Measurements from ENCODE around the gene ADPRHL1. TPM values are rescaled to one million over a fixed set of nuclear protein-coding genes. Genes with fewer than 3 reads are reported as not detected.
"Not testable (repeated sequence)": the region's sequence is repeated elsewhere in the genome, so short reads cannot be mapped to it uniquely, and the experiment has no call there.

ADPRHL1 gene
- total RNA-seq, 2 experiments from 2014 or later = 0.50 to 0.56 TPM

DNA sequence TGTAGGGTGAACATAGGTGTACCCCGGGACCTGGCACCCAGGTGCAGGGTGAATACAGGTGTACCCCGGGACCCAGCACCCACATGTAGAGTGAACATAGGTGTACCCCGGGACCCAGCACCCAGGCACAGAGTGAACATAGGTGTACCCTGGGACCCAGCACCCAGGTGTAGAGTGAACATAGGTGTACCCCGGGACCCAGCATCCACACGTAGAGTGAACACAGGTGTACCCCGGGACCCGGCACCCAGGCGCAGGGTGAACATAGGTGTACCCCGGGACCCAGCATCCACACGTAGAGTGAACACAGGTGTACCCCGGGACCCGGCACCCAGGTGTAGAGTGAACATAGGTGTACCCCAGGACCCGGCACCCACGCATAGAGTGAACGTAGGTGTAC lies 17.4 kb downstream of the ADPRHL1 start:
- CTCF ChIA-PET; intact Hi-C loops (cut with micrococcal nuclease); H3K27ac Mint-ChIP-seq; H3K4me3 Mint-ChIP-seq; DNase-seq; POLR2A ChIA-PET; H3K36me3 Mint-ChIP-seq; H3K4me1 Mint-ChIP-seq (ENCODE audit: low read depth); H3K9me3 Mint-ChIP-seq; H3K27me3 Mint-ChIP-seq: not testable (repeated sequence)

- intact Hi-C loops (cut with micrococcal nuclease) = no loop called here
- CTCF ChIA-PET = no interaction called here
- Mint-ChIP-seq H3K27ac (no peak overlapping the region), H3K4me3 (no peak overlapping the region), H3K27me3 (no peaks in the 10 kb centered on the region), H3K36me3 (no peaks in the 10 kb centered on the region), H3K9me3 (no peaks in the 10 kb centered on the region), H3K4me1 (ENCODE audit: low read depth) (no peaks in the 10 kb centered on the region)
- DNase-seq = no peak
- POLR2A ChIA-PET = no interaction called here
These were observed 19.8 kb downstream of the ADPRHL1 start for GRCh38 chr13:113433391-113433916.

DNA sequence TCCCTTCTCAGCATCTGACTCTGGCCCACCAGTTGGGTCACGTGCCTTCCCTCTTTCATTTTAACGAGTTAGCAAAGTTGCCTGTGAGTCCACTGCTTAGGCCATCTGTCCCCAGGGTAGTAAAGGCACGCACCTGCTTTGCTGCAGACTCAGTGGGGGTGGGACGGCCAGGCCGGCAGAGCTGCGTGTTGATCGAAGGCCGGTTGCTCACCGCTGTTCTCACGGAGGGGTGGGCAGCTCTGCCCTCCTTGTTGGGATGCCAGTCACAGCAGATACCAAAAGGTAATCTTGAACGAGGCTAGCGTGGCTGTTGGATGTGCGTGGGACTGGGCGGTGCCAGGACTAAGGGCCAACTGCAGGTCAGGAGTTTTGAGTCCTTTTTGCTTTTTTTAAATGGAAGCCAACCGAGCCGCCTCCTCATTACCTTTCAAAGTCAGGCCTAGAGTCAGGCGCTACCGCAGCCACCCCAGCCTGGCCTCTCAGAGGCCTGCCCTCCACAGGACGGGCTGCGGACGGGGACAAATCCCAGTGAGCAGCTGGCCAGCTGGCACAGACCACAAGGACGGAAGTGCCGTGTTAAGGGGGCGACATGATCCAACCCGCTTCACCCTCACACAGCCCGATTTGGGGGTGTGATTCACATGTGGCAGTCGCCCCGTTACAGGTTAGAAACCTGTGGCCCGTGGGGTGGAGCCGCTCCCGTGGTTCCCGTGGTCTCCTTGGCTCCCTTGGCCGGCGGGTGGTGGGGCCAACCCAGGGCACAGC lies 20.6 kb downstream of the ADPRHL1 start:
- Mint-ChIP-seq H3K36me3 (no peaks in the 10 kb centered on the region), H3K4me3 (no peak overlapping the region), H3K4me1 (ENCODE audit: low read depth) (no peaks in the 10 kb centered on the region), H3K27me3 (no peaks in the 10 kb centered on the region), H3K9me3 (no peaks in the 10 kb centered on the region), H3K27ac (no peak overlapping the region)
- ChIA-PET POLR2A (no interaction called here), CTCF (no interaction called here)
- DNase-seq = no peak
- intact Hi-C loops (cut with micrococcal nuclease) = no loop called here

GRCh38 chr13:113431171-113431570 lies 22.1 kb downstream of the ADPRHL1 start:
- no peak overlapping the region for H3K27ac Mint-ChIP-seq
- no peak for DNase-seq
- no peaks in the 10 kb centered on the region for H3K9me3 Mint-ChIP-seq
- POLR2A ChIA-PET = no interaction called here
- intact Hi-C loops (cut with micrococcal nuclease) = no loop called here
- H3K27me3 Mint-ChIP-seq = no peaks in the 10 kb centered on the region
- H3K4me3 Mint-ChIP-seq = no peak overlapping the region
- no peaks in the 10 kb centered on the region for H3K36me3 Mint-ChIP-seq
- CTCF ChIA-PET = no interaction called here
- no peaks in the 10 kb centered on the region for H3K4me1 Mint-ChIP-seq (ENCODE audit: low read depth)

DNA sequence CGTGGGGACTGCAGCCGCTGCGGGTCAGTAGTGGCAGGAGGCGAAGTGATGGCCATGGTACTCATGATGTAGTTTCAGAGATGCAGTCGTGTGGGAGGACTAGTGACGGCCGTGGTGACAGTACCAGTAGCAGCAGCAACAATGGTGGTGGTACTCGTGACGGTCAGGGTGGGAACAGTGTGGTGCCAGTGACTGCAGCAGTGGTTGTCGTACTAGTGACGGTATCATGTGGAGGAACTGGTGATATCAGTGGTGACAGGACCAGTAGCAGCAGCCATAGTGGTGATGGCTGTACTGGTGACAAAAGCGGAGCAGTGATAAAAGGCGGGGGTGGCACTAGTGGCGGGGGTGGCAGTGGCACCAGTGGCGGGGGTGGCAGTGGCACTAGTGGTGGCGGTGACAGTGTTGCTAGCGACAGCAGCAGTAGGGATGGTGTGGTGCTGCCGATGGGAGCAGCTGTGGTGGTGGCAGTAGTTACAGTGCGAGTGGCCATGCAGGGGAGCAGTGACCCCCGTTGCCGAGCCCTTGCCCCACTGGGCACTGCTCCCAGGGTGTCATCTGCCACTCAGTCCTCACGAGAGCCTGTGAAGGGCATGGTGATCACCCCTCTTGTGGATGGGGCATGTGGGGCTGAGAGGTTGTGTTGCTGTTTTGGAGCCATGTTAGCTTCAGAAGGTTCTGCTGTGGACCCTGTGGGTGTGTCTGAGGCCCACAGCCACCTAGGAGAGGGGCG lies 22.7 kb downstream of the ADPRHL1 start:
- H3K36me3 Mint-ChIP-seq = no peaks in the 10 kb centered on the region
- CTCF ChIA-PET = no interaction called here

DNA sequence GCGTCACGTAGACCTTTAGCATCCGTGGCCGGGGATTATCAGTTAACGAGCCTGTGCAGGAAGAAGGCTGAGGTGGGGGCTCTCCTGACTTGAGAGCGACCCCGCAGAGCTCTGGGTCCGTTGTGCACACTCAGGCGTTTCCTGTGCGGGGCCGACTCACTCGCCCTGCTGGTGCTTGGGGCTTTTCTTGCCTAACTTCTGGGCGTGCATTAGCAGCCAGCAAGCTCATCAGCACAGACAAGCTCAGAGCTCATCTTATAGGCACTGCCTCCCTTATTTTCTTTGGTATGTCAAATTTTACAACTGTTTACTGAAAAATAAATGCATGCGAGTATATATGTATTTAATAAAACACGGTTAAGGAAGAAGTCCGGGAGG lies 23.7 kb downstream of the ADPRHL1 start:
- Mint-ChIP-seq H3K9me3 (no peaks in the 10 kb centered on the region), H3K4me1 (ENCODE audit: low read depth) (no peaks in the 10 kb centered on the region), H3K4me3 (no peak overlapping the region), H3K27me3 (no peaks in the 10 kb centered on the region), H3K27ac (no peak overlapping the region), H3K36me3 (no peaks in the 10 kb centered on the region)
- ChIA-PET CTCF (no interaction called here), POLR2A (no interaction called here)
- no peak for DNase-seq
- intact Hi-C loops (cut with micrococcal nuclease) = no loop called here

More for the DNA sequence above, 22.7 kb downstream of the ADPRHL1 start:
- Mint-ChIP-seq H3K4me3 (no peak overlapping the region), H3K9me3 (no peaks in the 10 kb centered on the region), H3K27ac (no peak overlapping the region), H3K27me3 (no peaks in the 10 kb centered on the region), H3K4me1 (ENCODE audit: low read depth) (no peaks in the 10 kb centered on the region)
- intact Hi-C loops (cut with micrococcal nuclease) = no loop called here
- DNase-seq = no peak
- POLR2A ChIA-PET = no interaction called here

GRCh38 chr13:113428871-113429607 lies 24.2 kb downstream of the ADPRHL1 start:
- ChIA-PET CTCF (no interaction called here), POLR2A (no interaction called here)

DNA sequence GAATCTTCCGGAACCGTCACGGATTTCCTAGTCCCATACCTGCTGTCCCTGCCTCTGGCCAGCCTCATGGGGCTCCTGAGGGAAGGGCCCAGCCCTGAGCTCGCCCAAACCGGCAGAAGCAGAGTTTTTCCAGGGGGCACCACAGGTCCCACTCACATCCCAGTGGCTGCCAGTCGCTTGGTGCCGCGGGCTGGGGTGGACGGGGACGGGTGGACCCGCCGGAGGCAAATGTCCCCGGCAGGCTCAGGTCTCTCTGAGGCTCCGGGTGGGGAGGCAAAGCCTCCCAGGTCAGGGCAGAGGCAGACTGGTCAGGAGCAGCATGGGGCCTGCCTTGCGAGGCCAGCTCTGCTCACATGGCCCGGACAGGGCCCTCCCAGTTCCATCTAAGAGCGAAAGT lies 24.8 kb downstream of the ADPRHL1 start:
- no peak overlapping the region for H3K27ac Mint-ChIP-seq
- H3K36me3 Mint-ChIP-seq = no peaks in the 10 kb centered on the region
- H3K27me3 Mint-ChIP-seq = no peaks in the 10 kb centered on the region
- no peak for DNase-seq
- POLR2A ChIA-PET = no interaction called here
- no peaks in the 10 kb centered on the region for H3K9me3 Mint-ChIP-seq
- CTCF ChIA-PET = no interaction called here
- no peak overlapping the region for H3K4me3 Mint-ChIP-seq
- intact Hi-C loops (cut with micrococcal nuclease) = no loop called here
- H3K4me1 Mint-ChIP-seq (ENCODE audit: low read depth) = no peaks in the 10 kb centered on the region

More at GRCh38 chr13:113428871-113429607, 24.2 kb downstream of the ADPRHL1 start:
- Mint-ChIP-seq H3K36me3 (no peaks in the 10 kb centered on the region), H3K27me3 (no peaks in the 10 kb centered on the region), H3K9me3 (no peaks in the 10 kb centered on the region), H3K4me1 (ENCODE audit: low read depth) (no peaks in the 10 kb centered on the region), H3K4me3 (no peak overlapping the region), H3K27ac (no peak overlapping the region)
- DNase-seq = no peak
- intact Hi-C loops (cut with micrococcal nuclease) = no loop called here

GRCh38 chr13:113427562-113428468 lies 25.5 kb downstream of the ADPRHL1 start:
- CTCF ChIA-PET = no interaction called here
- POLR2A ChIA-PET = no interaction called here
- Mint-ChIP-seq H3K4me1 (ENCODE audit: low read depth) (no peaks in the 10 kb centered on the region), H3K4me3 (no peak overlapping the region), H3K27ac (no peak overlapping the region), H3K9me3 (no peaks in the 10 kb centered on the region), H3K36me3 (no peaks in the 10 kb centered on the region), H3K27me3 (no peaks in the 10 kb centered on the region)
- no peak for DNase-seq
- intact Hi-C loops (cut with micrococcal nuclease) = no loop called here

GRCh38 chr13:113426591-113426986 lies 26.7 kb downstream of the ADPRHL1 start:
- Mint-ChIP-seq H3K27me3 (no peaks in the 10 kb centered on the region), H3K36me3 (no peaks in the 10 kb centered on the region), H3K4me3 (no peak overlapping the region), H3K27ac (no peak overlapping the region), H3K4me1 (ENCODE audit: low read depth) (no peaks in the 10 kb centered on the region), H3K9me3 (no peaks in the 10 kb centered on the region)
- ChIA-PET POLR2A (no interaction called here), CTCF (no interaction called here)
- no peak for DNase-seq
- intact Hi-C loops (cut with micrococcal nuclease) = no loop called here

- no peak for DNase-seq
- intact Hi-C loops (cut with micrococcal nuclease) = no loop called here
- H3K4me3 Mint-ChIP-seq = no peak overlapping the region
- no peaks in the 10 kb centered on the region for H3K27me3 Mint-ChIP-seq
- ChIA-PET POLR2A (no interaction called here), CTCF (no interaction called here)
- H3K36me3 Mint-ChIP-seq = no peaks in the 10 kb centered on the region
- H3K4me1 Mint-ChIP-seq (ENCODE audit: low read depth) = no peaks in the 10 kb centered on the region
- H3K9me3 Mint-ChIP-seq = no peaks in the 10 kb centered on the region
- H3K27ac Mint-ChIP-seq = no peak overlapping the region
These were observed 27.2 kb downstream of the ADPRHL1 start for GRCh38 chr13:113425941-113426590.

Measured in activated CD4-positive, alpha-beta memory T cell treated with anti-CD3 and anti-CD28 coated beads for 36 hours (primary cell).